Stimulated activated CD4-positive, alpha-beta T cell treated with anti-CD3 and anti-CD28 coated beads, Interleukin-2, amount 100 ng/mL, for 48 hours (primary cell): ENCODE measurements around the gene EIF4G2.

Source experiments
- DNase-seq, 2 donors: peaks; one replicate each; pipeline ENCODE4 v3.0.0-alpha.2; 2020

EIF4G2 gene

DNA sequence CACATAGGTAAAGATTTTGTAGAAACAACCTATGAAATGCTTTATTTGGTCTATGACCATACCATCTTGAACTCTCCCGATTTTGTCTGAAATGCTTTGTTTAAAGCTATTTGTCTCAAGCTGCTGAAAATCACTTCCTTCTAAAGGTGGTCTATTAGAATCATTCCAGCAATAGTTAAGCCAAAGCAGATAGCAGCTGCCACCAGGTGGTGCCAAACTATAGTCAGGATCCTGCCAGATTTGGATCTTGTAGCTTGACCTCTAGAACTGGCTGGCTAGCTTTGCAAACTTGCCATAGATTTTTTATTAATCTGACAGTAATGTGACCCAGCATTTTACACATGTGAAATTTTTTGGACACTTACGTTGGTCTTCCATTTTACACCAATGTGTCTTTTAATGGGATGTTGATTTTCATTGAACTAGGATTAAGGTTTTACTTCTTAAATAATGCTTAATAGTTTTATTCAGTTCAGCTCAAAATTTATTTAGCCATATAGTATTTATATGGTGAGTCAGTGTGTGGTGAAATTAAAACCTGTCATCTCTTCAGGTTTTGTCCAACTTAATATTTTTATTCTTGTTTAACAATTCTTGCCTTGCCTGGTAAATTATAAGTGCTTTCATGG lies 38.0 kb downstream of the EIF4G2 start:
- DNase-seq = no peak

DNA sequence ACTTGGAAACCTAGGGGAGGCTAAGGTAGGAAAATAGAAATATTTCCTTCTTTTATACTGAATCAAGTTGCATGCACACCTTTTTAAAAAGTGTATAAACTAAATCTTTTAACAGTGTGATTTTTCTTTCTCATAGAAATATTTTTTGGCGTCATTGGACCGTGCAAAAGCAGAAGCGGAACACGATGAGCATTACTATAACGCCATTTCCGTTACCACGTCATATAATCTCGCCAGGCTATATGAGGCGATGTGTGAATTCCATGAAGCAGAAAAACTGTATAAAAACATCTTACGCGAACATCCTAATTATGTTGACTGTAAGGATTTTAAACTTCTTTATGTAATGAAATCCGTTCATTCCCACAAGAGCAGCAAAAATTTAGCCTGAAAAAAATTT lies 44.3 kb downstream of the EIF4G2 start:
- no peak for DNase-seq

DNA sequence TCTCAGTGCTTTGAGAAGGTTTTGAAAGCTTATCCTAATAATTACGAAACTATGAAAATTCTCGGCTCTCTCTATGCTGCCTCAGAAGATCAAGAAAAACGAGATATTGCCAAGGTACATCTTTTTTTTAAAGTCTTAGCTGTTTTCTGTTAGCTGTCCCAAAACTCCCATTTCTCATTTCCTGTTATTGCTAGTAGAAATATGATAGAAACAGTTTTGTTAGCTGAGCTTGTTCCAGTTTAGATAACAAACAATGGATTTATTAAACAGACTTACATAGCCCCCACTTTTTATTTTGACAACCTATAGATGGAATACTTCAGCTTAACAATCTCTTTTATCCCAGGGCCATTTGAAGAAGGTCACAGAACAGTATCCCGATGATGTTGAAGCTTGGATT lies 45.0 kb downstream of the EIF4G2 start:
- no peak for DNase-seq

DNA sequence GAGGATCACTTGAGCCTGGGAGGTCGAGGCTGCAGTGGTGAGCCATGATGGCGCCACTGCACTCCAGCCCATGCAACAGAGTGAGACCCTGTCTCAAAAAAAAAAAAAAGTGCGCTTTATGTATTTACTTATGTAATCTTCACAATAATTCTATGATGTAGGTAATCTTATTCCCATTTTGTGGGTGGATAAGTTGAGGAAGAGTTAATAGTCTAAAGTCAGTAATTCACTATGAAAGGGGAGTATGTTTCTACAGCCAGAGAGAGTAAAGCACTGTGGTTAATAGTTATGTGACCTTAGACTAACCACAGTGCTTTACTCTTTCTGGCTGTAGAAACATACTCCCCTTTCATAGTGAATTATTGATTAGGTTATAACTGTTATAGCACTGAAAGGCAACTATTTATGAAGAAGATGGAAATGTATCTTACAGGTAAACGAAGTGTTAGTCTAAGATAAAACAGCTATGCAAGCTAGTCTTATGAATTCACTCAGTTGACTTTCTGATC lies 45.8 kb downstream of the EIF4G2 start:
- no peak for DNase-seq

DNA sequence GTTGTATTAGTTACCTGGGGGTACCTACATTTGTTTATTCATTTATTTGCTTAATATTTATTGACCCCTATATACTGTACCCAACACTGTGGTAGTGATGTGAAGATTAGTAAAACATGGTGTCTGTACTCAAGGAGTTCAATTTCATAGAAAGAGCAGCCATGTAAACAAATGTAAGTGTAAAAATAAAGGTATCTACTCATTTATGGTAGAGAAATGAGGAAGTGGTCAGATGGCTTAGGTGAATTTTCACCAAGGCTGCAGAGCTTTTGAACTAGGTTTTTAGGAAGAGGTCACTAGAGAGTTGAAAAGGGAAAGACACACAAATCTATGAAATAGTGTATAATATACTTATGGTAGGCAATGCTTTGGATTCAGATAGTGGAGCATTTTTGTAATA lies 46.5 kb downstream of the EIF4G2 start:
- DNase-seq = no peak

DNA sequence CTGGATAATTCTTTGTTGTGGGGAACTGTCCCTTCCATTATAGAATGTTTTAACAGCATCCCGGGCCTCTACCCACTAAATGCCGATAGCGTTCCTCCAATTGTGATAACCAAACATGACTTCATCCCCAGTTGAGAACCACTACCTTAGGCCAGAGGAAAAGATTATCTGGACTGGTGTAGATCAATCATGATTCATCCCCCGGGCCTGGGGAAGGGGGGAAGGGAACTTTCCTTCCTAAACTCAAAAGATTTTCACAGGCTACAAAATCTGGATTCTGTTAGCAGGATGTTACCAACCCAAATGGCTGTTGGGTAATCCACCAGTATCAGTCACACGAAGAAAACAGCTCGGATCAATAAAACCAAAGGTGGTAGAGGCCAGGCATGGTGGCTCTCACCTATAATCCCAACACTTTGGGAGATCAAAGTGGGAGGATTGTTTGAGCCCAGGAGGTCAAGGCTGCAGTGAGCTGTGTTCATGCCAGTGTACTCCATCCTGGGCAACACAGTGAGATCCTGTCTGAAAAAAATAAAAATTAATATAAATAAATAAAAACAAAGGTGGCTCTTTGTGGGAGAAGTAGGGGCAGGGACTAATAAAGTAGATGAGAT lies 47.5 kb downstream of the EIF4G2 start:
- DNase-seq = no peak

DNA sequence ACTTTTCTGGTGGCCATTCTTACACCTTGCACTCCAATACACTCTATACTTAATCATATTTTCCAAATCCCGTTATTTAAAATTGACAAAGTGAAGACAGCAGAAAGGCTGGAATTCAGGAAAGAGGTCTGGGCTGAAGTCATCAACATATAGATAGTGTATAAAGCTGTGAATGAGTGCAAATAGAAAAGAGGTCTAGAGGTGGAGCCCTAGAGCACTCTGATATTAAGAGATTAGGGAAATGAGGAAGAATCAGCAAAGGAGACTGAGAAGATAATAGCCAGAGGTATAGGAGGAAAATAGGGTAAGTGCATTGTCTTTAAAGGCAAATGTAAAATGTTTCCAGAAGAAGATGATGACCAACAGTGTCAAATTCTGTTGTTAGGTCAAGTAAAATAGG lies 49.8 kb downstream of the EIF4G2 start:
- DNase-seq = no peak

DNA sequence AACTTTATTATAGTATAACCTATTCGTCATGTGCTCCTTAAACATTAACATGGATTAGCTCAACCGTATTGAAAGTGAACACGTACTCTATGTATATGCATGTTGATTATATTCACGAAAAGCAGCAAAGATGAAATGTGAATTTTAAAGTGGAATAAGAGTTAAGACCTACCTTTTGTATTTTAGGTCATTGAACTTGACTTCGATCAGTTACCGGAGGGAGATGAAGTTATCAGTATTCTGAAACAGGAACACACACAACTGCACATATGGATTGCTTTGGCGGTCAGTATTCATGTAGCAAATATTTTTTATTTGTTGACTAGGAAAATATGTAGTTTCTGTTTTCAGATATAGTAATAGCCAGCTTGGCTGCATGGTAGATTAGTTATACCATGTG lies 56.2 kb downstream of the EIF4G2 start:
- no peak for DNase-seq

DNA sequence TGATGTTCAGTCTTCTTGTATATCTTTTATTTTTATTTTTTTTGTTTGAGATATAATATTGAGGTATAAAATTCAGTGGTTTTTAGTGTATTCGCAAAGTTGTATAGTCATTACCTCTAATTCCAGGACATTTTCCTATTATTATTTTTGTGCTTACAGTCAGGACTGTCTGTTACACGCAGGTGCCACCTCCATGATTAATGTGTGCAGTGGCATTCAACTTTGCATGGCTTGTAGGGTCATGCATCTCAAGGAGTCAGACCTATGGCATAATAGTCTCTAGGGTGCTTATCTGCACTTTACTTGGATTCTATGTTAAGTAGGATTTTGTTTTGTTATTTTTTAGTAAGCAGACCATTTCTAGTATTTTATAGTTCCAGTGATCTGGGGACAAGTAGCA lies 56.7 kb downstream of the EIF4G2 start:
- no peak for DNase-seq

DNA sequence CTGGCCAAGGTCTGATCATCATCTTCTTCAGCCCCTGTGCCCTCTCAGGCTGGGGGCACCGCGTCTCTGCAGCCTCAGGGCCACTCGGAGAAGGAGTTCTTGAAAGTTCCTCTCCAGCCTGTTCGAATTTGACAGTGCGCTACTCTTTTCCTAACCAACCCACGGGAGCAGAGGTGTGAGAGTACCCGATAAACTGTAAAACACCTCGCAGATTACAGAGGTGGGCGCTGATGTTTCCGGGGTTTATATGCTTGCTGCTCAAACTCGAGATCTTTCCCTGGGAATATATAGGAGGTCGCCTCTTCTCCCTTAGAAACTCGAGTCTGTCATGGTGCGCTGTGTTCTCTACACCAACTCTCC lies 57.2 kb downstream of the EIF4G2 start:
- DNase-seq = no peak

DNA sequence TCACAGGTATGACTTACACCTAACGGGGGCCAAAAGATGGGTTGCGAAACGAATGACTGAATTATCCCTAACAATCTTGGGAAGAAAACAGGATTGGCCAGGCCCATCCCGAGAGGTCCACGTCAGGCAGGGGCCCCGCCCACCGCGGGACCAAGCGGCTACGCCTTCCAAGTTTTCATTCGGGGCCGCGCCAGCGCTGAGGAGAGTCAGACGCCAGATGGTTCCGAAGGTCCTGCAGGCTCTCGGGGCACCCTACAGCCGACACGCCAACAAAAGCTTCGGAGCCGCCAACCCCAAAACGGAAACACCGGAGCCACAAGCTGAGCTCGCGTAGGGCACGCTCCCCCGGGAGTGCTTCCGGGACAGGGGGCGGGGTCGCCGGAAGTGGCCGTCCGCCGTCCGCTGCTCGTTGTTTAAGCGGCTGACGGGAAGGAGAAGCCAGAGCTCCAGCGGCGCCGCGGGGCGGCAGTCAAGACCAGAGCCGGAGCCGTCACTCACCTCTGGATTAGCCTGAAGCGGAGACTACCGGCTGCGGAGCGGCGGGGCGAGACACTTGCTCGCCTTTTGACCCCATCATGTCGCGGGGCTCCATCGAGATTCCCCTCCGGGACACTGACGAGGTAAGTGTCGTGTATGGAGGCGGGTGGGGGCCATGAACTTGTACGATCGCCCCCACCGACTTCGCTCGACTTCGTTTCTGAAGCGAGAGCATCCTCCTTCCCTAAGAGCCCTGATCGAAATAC lies 57.7 kb downstream of the EIF4G2 start, which contains the start of gene CTR9:
Gene CTR9, plus strand, starts transcription at position 409 of the 743 bp plus-strand sequence. Its CDS starts 167 bp downstream, at position 576.
- peak; percentile 89 to 90 for DNase-seq

DNA sequence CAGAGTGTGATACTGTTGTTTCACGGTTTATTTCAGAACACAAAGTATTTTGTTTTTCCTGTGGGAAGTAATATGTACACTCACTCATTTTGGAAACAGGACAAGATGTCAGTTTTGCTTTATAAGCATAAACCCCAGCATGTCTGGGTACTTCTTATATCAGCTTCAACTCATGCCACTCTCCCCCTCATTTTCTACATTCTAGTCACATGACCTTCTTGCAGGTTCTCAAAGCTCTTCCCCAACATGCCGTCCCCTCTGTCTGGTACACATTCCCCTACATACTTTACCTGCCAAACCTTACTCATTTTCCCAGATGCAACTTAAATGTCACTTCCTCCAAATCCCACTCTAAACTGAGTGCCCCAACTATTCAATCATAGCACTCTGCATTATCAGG lies 59.2 kb downstream of the EIF4G2 start:
- no peak for DNase-seq

DNA sequence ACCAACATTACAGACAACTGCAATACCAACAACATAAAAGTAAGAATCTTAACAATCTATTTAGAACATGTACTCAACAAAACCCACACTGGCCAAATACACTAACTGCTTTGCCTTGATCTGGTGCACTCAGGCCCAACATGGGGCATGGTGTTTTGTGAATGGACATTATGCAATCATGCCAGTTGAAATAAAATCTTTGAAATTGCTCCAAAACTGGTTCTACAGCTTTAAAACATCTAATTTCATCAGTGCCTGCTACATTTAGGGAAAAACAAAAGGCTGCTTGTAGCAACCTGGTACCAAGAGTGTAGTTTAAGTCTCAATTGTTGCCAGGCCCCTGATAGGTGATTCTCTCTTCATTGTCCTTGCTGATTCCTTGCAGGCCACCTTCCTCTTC lies 61.0 kb downstream of the EIF4G2 start:
- DNase-seq = no peak
